GM12878 (cell line): ENCODE results near the gene CAPNS1. TPM values are rescaled to one million over a fixed set of nuclear protein-coding genes. Genes with fewer than 3 reads are reported as not detected.

Experiments
- ATAC-seq: fragments of 200-7000 bp; cut with Tn5 transposase; 3 replicates; pipeline ENCODE4 v1.9.1; 2020; ENCODE audit warnings: mild to moderate bottlenecking, moderate library complexity
- BruUV-seq: library from RNA; stranded (reverse); fragments of 400-500 nt; replicated peaks from 2 replicates; lab custom pipeline; 2021; lab: Mats Ljungman, UMichigan
- CTCF ChIA-PET: fragments of 300-600 bp; sonication (Branson Sonifier 250); formaldehyde crosslinking; extraction: SDS; loops from one replicate; lab custom pipeline; 2021; ENCODE audit warnings: inconsistent platforms; lab: Yijun Ruan, JAX
- POLR2A ChIA-PET: fragments of 350-600 bp; formaldehyde crosslinking; extraction: SDS; loops from one replicate; lab custom pipeline; 2021; ENCODE audit warnings: inconsistent platforms; lab: Charles Lee
- RAD21 ChIA-PET: fragments of 300-600 bp; sonication (Branson Sonifier 250); formaldehyde crosslinking; loops from one replicate; lab custom pipeline; 2023; ENCODE audit warnings: antibody characterized with exemption; ENCODE audit not compliant: unreplicated experiment; lab: Charles Lee
- SMC1A ChIA-PET: fragments of 300-600 bp; sonication (Branson Sonifier 250); formaldehyde crosslinking; loops from one replicate; lab custom pipeline; 2023; ENCODE audit not compliant: unreplicated experiment, uncharacterized antibody; lab: Charles Lee
- DNase-seq: peaks from one replicate; pipeline ENCODE4 v3.0.0-alpha.2; 2011; ENCODE audit warnings: low read depth, low spot score
- FAIRE-seq: peaks from 3 replicates; lab custom pipeline; 2011; peaks lifted over from hg19 to GRCh38; lab: Jason Lieb, UNC
- H2AFZ ChIP-seq: 2 replicates; pipeline ENCODE4 v1.6.0; 2011; ENCODE audit warnings: low read depth, low read length, control low read depth; ENCODE audit not compliant: control insufficient read depth
- H3K27ac ChIP-seq: 2 replicates; pipeline ENCODE4 v1.5.1; 2011; ENCODE audit warnings: control low read depth; ENCODE audit not compliant: control insufficient read depth, insufficient read depth
- H3K27me3 ChIP-seq, 2 experiments: replicated peaks in 1 of 2; 2 replicates each; pipeline versions ENCODE4 v1.6.0 to v1.6.1; 2011; ENCODE audit warnings: low read length in 1 of 2; ENCODE audit not compliant: control insufficient read depth in 2 of 2, insufficient read depth in 2 of 2
- H3K36me3 ChIP-seq, 2 experiments: 2 replicates each; pipeline ENCODE4 v1.5.1; 2011; ENCODE audit warnings: low read length in 1 of 2; ENCODE audit not compliant: control insufficient read depth in 2 of 2, insufficient read depth in 2 of 2
- H3K4me1 ChIP-seq: 2 replicates; pipeline ENCODE4 v1.6.1; 2011; ENCODE audit warnings: mild to moderate bottlenecking, low read length, moderate library complexity, mixed read lengths; ENCODE audit not compliant: control insufficient read depth, insufficient read depth
- H3K4me2 ChIP-seq: 2 replicates; pipeline ENCODE4 v1.6.0; 2011; ENCODE audit warnings: control low read depth; ENCODE audit not compliant: control insufficient read depth, insufficient read depth
- H3K4me3 ChIP-seq: fragments of 200-600 bp; sonication (generic); 2 replicates; pipeline ENCODE4 v1.5.1; 2016
- H3K79me2 ChIP-seq: 2 replicates; pipeline ENCODE4 v1.6.0; 2011; ENCODE audit warnings: low read length; ENCODE audit not compliant: control insufficient read depth, insufficient read depth
- H3K9ac ChIP-seq: 2 replicates; pipeline ENCODE4 v1.8.0; 2011; ENCODE audit warnings: low read length, control low read depth, mixed read lengths; ENCODE audit not compliant: control insufficient read depth, insufficient read depth
- H3K9me3 ChIP-seq: replicated peaks from 3 replicates; pipeline ENCODE4 v1.5.1; 2011; ENCODE audit warnings: mild to moderate bottlenecking, low read length; ENCODE audit not compliant: control insufficient read depth, insufficient read depth
- H4K20me1 ChIP-seq: 2 replicates; pipeline ENCODE4 v1.6.0; 2011; ENCODE audit not compliant: control insufficient read depth, insufficient read depth
- ETV6 ChIP-seq, 2 experiments: fragments of 450-650 bp in 1 of 2; IDR thresholded peaks in 1 of 2; conservative IDR thresholded peaks in 1 of 2; 2 replicates each; pipeline ENCODE4 v1.6.1; 2014; ENCODE audit warnings: antibody characterized with exemption in 1 of 2, borderline replicate concordance in 1 of 2, low read depth in 1 of 2, mild to moderate bottlenecking in 1 of 2, moderate library complexity in 1 of 2
- MAX ChIP-seq: IDR thresholded peaks from 2 replicates; pipeline ENCODE4 v1.6.1; 2012; ENCODE audit warnings: low read depth, low read length, improper control_type of control experiment
- MTA3 ChIP-seq: IDR thresholded peaks from 2 replicates; pipeline ENCODE4 v1.6.1; 2012; ENCODE audit warnings: low read length, inconsistent platforms, borderline replicate concordance
- NBN ChIP-seq: fragments of 450-650 bp; IDR thresholded peaks from 2 replicates; pipeline ENCODE4 v1.6.1; 2016
- NFIC ChIP-seq: IDR thresholded peaks from 2 replicates; pipeline ENCODE4 v1.6.1; 2012; ENCODE audit warnings: low read depth, mild to moderate bottlenecking, inconsistent platforms, low read length, moderate library complexity
- NRF1 ChIP-seq: conservative IDR thresholded peaks from 2 replicates; pipeline ENCODE4 v1.6.1; 2011; ENCODE audit warnings: mild to moderate bottlenecking, low read depth, low read length, improper control_type of control experiment
- RB1 ChIP-seq: fragments of 450-650 bp; formaldehyde crosslinking; IDR thresholded peaks from 2 replicates; pipeline ENCODE4 v1.6.1; 2017; ENCODE audit warnings: mild to moderate bottlenecking, borderline replicate concordance
- RELA ChIP-seq: fragments of 450-650 bp; IDR thresholded peaks from 2 replicates; pipeline ENCODE4 v1.8.0; 2014; ENCODE audit warnings: borderline replicate concordance; ENCODE audit not compliant: partially characterized antibody
- SIX5 ChIP-seq: IDR thresholded peaks from 2 replicates; pipeline ENCODE4 v1.6.1; 2011; ENCODE audit warnings: mild to moderate bottlenecking, low read depth, low read length, moderate library complexity; ENCODE audit not compliant: severe bottlenecking
- SMC3 ChIP-seq: IDR thresholded peaks from 2 replicates; pipeline ENCODE4 v1.6.1; 2011; ENCODE audit warnings: low read length, improper control_type of control experiment, borderline replicate concordance
- ZBTB4 ChIP-seq: fragments of 450-650 bp; formaldehyde crosslinking; IDR thresholded peaks from 2 replicates; pipeline ENCODE4 v1.4.0; 2022; ENCODE audit warnings: mild to moderate bottlenecking, moderate library complexity
- ZNF687 ChIP-seq: fragments of 450-650 bp; IDR thresholded peaks from 2 replicates; pipeline ENCODE4 v1.6.1; 2017; ENCODE audit warnings: mild to moderate bottlenecking, moderate library complexity
- ZZZ3 ChIP-seq: IDR thresholded peaks from 2 replicates; pipeline ENCODE4 v1.6.1; 2011; ENCODE audit warnings: low read depth; ENCODE audit not compliant: control insufficient read depth, insufficient read length
- WGBS: methylation state at CpG from one replicate; pipeline ENCODE4 v1.1.6; 2016; ENCODE audit warnings: low lambda C conversion rate; ENCODE audit not compliant: insufficient replicate concordance, insufficient coverage; ENCODE audit errors: missing lambda C conversion rate; 5-methylcytosine and 5-hydroxymethylcytosine counted together
- in situ Hi-C: fragments of 300-500 bp; cut with MboI; formaldehyde crosslinking; loops from 9 replicates; pipeline ENCODE4 v1.14.3; 2018; ENCODE audit warnings: mixed read lengths
- intact Hi-C: fragments of 100-400 bp; cut with micrococcal nuclease; formaldehyde crosslinking; loops from one replicate; pipeline ENCODE4 v1.14.2; 2022; ENCODE audit not compliant: unreplicated experiment
- polyA plus RNA-seq, 11 experiments: library from polyadenylated mRNA; depleted of rRNA in 4 of 11; unstranded in 6 of 11; stranded (reverse) in 5 of 11; fragments of >200 nt; fragmentation: Nextera tagmentation in 4 of 11; fragmentation: Illumina TruSeq in 1 of 11; extraction: Ambion mirVana in 4 of 11; extraction: Trizol in 1 of 11; gene quantifications; 1 replicate in 1 of 11; 2 replicates in 10 of 11; pipeline versions ENCODE4 v1.2.1 to v1.2.3, GENCODE V29; 2011 to 2016; ENCODE audit warnings: inconsistent platforms in 2 of 11, missing spikeins in 2 of 11, low read depth in 1 of 11
- total RNA-seq, 4 experiments: library from RNA; depleted of rRNA in 3 of 4; stranded (reverse); fragments of >200 nt in 3 of 4; fragmentation: Illumina TruSeq in 1 of 4; extraction: Trizol in 1 of 4; gene quantifications; 2 replicates each; pipeline versions ENCODE4 v1.2.1 to v1.2.3, GENCODE V29; 2013 to 2021
- TF ChIP-seq, protein P1 (sequence below): fragments of 150-350 bp; IDR thresholded peaks from 2 replicates; pipeline ENCODE4 v1.6.1; 2014; ENCODE audit warnings: mild to moderate bottlenecking, low read depth, low read length

Gene CAPNS1
- total and polyA plus RNA-seq, 10 of the 15 experiments (the other 5 are each of a cell fraction or from before 2014, with no cell fraction given): 96.9 to 562 (median 245) TPM

DNA sequence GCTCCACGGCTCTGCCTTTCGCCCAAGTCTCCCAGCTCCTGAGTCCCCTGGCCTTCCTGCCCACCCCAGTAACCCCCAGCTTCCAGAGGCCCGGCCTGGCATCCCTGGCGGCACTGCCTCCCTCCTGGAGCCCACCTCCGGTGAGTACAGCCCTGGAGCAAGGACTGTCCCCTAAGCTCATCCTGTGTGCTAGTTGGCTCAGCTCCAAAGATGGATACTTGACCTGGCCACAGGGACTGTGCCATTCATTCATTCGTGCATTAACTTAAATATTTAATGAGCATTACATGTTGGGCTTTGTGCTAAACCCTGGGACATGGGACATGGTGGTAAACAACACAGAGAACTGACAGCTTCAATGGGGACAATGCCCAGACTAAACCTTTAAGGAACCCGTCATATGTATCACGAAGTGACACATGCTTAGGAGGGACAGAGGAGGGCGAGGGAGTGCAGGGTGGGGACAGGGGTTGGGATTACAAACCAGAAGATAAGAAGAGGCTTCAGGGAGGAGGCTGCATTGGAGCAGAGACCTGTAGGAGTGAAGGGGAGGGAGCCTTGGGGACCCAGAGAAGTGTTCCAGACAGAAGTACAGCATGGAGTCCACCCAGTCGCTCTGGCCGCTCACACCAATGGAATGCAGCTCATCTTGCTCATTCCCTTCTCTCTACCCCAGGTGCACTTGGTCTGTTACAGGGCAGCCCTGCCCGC lies 35.9 kb upstream of the CAPNS1 start:
- 88% methylated on average over 12 of the region's 12 CpGs for WGBS
- no peak overlapping the region for H3K27ac ChIP-seq
- RAD21 ChIA-PET: no interaction called here
- no peaks in the 10 kb centered on the region for H3K79me2 ChIP-seq
- CTCF ChIA-PET: no interaction called here
- intact Hi-C loops: no loop called here
- in situ Hi-C loops: no loop called here
- no peaks in the 10 kb centered on the region for H3K27me3 ChIP-seq
- BruUV-seq: no TSS peak
- no peak for ATAC-seq
- H4K20me1 ChIP-seq: no peaks in the 10 kb centered on the region
- SMC1A ChIA-PET: no interaction called here
- H3K36me3 ChIP-seq: peaks cover 4 to 30% of the 10 kb centered on the region in 2 experiments; a peak in 3 of 4 replicates
- FAIRE-seq: no peak
- no peak overlapping the region for H2AFZ ChIP-seq
- H3K4me2 ChIP-seq: no peak overlapping the region
- H3K9ac ChIP-seq: no peak overlapping the region
- no peak overlapping the region for H3K4me3 ChIP-seq
- no peak for DNase-seq
- POLR2A ChIA-PET: no interaction called here
- H3K9me3 ChIP-seq: no peaks in the 10 kb centered on the region
- H3K4me1 ChIP-seq: no peaks in the 10 kb centered on the region
- TF ChIP-seq ETV6 (conservative IDR thresholded peaks at IDR 0.05 in 1 of 2, IDR thresholded peaks at IDR 0.05 in 1 of 2; ENCODE audit: borderline replicate concordance in 1 of 2, low read depth in 1 of 2) (no peak), NBN (no peak), MAX (no peak), SMC3 (no peak), ZBTB4 (no peak), SIX5 (no peak), ZNF687 (no peak), ZZZ3 (no peak), RELA (no peak), NFIC (no peak), RB1 (no peak), MTA3 (no peak), NRF1 (no peak)
- TF ChIP-seq, protein P1, sequence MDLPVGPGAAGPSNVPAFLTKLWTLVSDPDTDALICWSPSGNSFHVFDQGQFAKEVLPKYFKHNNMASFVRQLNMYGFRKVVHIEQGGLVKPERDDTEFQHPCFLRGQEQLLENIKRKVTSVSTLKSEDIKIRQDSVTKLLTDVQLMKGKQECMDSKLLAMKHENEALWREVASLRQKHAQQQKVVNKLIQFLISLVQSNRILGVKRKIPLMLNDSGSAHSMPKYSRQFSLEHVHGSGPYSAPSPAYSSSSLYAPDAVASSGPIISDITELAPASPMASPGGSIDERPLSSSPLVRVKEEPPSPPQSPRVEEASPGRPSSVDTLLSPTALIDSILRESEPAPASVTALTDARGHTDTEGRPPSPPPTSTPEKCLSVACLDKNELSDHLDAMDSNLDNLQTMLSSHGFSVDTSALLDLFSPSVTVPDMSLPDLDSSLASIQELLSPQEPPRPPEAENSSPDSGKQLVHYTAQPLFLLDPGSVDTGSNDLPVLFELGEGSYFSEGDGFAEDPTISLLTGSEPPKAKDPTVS: no peak
